GM23248 (cell line): ENCODE results near the gene RNF32. TPM values are rescaled to one million over a fixed set of nuclear protein-coding genes. Genes with fewer than 3 reads are reported as not detected.
A peak's percentile ranks its signal among the peaks of the same experiment; 100 is the strongest.

Experiments used
- DNase-seq: peaks from one replicate; pipeline ENCODE4 v3.0.0-alpha.2; 2015
- H2AFZ ChIP-seq: fragments of 200-600 bp; sonication (generic); 2 replicates; pipeline ENCODE4 v1.6.1; 2016; ENCODE audit warnings: antibody characterized with exemption
- H3F3A ChIP-seq: fragments of 200-600 bp; sonication (generic); 2 replicates; pipeline ENCODE4 v1.6.1; 2016; ENCODE audit warnings: mild to moderate bottlenecking, antibody characterized with exemption, mixed run types; ENCODE audit not compliant: insufficient read depth
- H3K27ac ChIP-seq: fragments of 200-600 bp; sonication (generic); 2 replicates; pipeline ENCODE4 v1.5.1; 2016; ENCODE audit warnings: mild to moderate bottlenecking
- H3K27me3 ChIP-seq: fragments of 200-600 bp; sonication (generic); replicated peaks from 2 replicates; pipeline ENCODE4 v1.6.1; 2016; ENCODE audit warnings: mild to moderate bottlenecking; ENCODE audit not compliant: insufficient read depth
- H3K36me3 ChIP-seq: fragments of 200-600 bp; sonication (generic); 2 replicates; pipeline ENCODE4 v1.6.1; 2016; ENCODE audit warnings: low read depth, mild to moderate bottlenecking
- H3K4me1 ChIP-seq: fragments of 200-600 bp; sonication (generic); 2 replicates; pipeline ENCODE4 v1.6.1; 2016; ENCODE audit warnings: mild to moderate bottlenecking; ENCODE audit not compliant: insufficient read depth
- H3K4me2 ChIP-seq: fragments of 200-600 bp; sonication (generic); one replicate; pipeline ENCODE4 v1.6.1; 2016; ENCODE audit warnings: mild to moderate bottlenecking; ENCODE audit not compliant: unreplicated experiment
- H3K4me3 ChIP-seq: fragments of 200-600 bp; sonication (generic); 2 replicates; pipeline ENCODE4 v1.5.1; 2016; ENCODE audit warnings: mild to moderate bottlenecking
- H3K79me2 ChIP-seq: fragments of 200-600 bp; sonication (generic); 2 replicates; pipeline ENCODE4 v1.6.1; 2016; ENCODE audit warnings: mild to moderate bottlenecking; ENCODE audit not compliant: insufficient read depth
- H3K9ac ChIP-seq: fragments of 200-600 bp; sonication (generic); 2 replicates; pipeline ENCODE4 v1.6.1; 2016; ENCODE audit warnings: mild to moderate bottlenecking
- H3K9me2 ChIP-seq: fragments of 200-600 bp; sonication (generic); 2 replicates; pipeline ENCODE4 v1.6.1; 2016; ENCODE audit warnings: mixed run types, mild to moderate bottlenecking, moderate library complexity; ENCODE audit not compliant: insufficient read depth
- H3K9me3 ChIP-seq: fragments of 200-600 bp; sonication (generic); one replicate; pipeline ENCODE4 v1.6.1; 2017; ENCODE audit warnings: low read depth
- H4K20me1 ChIP-seq: fragments of 200-600 bp; sonication (generic); 2 replicates; pipeline ENCODE4 v1.6.0; 2016; ENCODE audit not compliant: insufficient read depth
- EZH2 ChIP-seq: fragments of 200-600 bp; sonication (generic); IDR thresholded peaks from 2 replicates; pipeline ENCODE4 v1.6.1; 2018; ENCODE audit warnings: antibody characterized with exemption, mild to moderate bottlenecking; ENCODE audit not compliant: insufficient read depth, poor library complexity, severe bottlenecking
- EZH2phosphoT487 ChIP-seq: fragments of 200-600 bp; sonication (generic); IDR thresholded peaks from 2 replicates; pipeline ENCODE4 v1.6.1; 2018; ENCODE audit warnings: antibody characterized with exemption, moderate library complexity, mild to moderate bottlenecking, low read depth; ENCODE audit not compliant: insufficient read depth
- WGBS, 2 experiments: methylation state at CpG; one replicate each; pipeline ENCODE4 v1.1.6; 2015 to 2017; ENCODE audit warnings: low lambda C conversion rate in 2 of 2, low coverage in 1 of 2; ENCODE audit errors: missing lambda C conversion rate in 2 of 2; 5-methylcytosine and 5-hydroxymethylcytosine counted together
- in situ Hi-C: fragments of 300-500 bp; cut with MboI; formaldehyde crosslinking; loops from 2 replicates; pipeline ENCODE4 v1.15.0; 2020
- polyA plus RNA-seq: library from polyadenylated mRNA; unstranded; fragments of >200 nt; fragmentation: Nextera tagmentation; extraction: Ambion mirVana; gene quantifications from 2 replicates; pipeline ENCODE4 v1.2.1, GENCODE V29; 2016
- total RNA-seq: library from RNA; depleted of rRNA; stranded (reverse); fragments of >200 nt; shearing (Covaris generic); gene quantifications from 2 replicates; pipeline ENCODE4 v1.2.3, GENCODE V29; 2014

The RNF32 gene
- total and polyA plus RNA-seq, 2 experiments from 2014 or later, result 1.1 to 2.4 TPM

DNA sequence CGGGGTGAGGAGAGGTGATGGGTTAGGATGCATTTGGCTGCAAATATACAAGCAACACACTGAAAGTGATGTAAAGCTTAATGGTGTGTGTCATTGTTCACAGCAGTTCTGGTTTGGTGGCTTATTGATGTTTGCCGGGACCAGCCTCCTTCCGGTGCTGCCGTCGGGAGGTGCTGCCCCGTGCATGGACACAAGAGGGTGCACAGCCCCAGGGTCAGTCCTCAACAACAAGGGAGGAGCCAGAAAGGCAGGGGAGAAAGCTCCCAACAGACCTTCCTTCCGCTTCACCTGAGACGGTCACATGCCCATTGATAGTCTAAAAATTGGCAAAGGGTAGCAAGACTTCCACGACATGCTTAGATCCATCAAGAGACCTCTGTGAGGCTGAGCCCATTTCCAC is 9.5 kb downstream of the RNF32 start:
- 60 to 63% methylated on average over 9 of the region's 9 CpGs for WGBS, 2 experiments
- Histone ChIP-seq H3K4me3 (no peak overlapping the region), H3K79me2 (no peaks in the 10 kb centered on the region), H4K20me1 (no peaks in the 10 kb centered on the region), H3K36me3 (no peaks in the 10 kb centered on the region), H3K9me2 (no peaks in the 10 kb centered on the region), H3K9ac (no peak overlapping the region), H3K27me3 (no peaks in the 10 kb centered on the region), H2AFZ (no peak overlapping the region), H3F3A (no peaks in the 10 kb centered on the region), H3K4me1 (0 out of 2 replicates have a peak, but pooled peaks cover 3% of the 10 kb centered on the region), H3K4me2 (no peak overlapping the region), H3K27ac (no peak overlapping the region), H3K9me3 (no peaks in the 10 kb centered on the region)
- DNase-seq, result peak; percentile 43
- TF ChIP-seq EZH2phosphoT487 (no peak), EZH2 (no peak)
- in situ Hi-C loops, result no loop called here

DNA sequence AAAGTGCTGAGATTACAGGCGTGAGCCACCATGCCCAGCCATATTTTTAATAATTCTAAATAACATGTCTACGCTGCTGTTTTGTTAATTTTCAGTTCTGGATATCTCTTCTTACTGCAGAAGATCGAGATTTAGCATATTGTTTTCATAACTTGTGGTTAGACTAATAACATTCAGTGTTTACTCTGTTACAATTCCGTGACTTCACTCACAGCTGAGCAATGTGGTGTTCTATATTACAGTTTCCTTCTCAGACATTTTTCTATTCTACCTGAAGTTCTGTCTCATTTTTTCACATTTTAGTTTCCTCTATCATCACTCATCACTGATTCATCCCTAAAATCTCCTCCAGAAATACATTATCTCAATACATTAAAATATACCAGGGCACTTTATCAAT is 10.9 kb downstream of the RNF32 start:
- in situ Hi-C loops, result no loop called here
- H4K20me1 ChIP-seq, result no peaks in the 10 kb centered on the region
- no peak overlapping the region for H3K4me3 ChIP-seq
- H3K36me3 ChIP-seq, result no peaks in the 10 kb centered on the region
- H3K9ac ChIP-seq, result no peak overlapping the region
- H3K27ac ChIP-seq, result no peak overlapping the region
- H3K4me1 ChIP-seq, result 0 out of 2 replicates have a peak, but pooled peaks cover 3% of the 10 kb centered on the region
- no peaks in the 10 kb centered on the region for H3F3A ChIP-seq
- no peak for TF ChIP-seq EZH2
- no peak for TF ChIP-seq EZH2phosphoT487
- no peak overlapping the region for H3K4me2 ChIP-seq
- H3K27me3 ChIP-seq, result no peaks in the 10 kb centered on the region
- no peaks in the 10 kb centered on the region for H3K79me2 ChIP-seq
- H3K9me2 ChIP-seq, result no peaks in the 10 kb centered on the region
- no peaks in the 10 kb centered on the region for H3K9me3 ChIP-seq
- peak; percentile 21 for DNase-seq
- peak overlapping the region; percentile 5; the same call in 1 of the 2 replicates for H2AFZ ChIP-seq
- WGBS, 2 experiments, result 10 to 20% methylated on average over 4 of the region's 4 CpGs

DNA sequence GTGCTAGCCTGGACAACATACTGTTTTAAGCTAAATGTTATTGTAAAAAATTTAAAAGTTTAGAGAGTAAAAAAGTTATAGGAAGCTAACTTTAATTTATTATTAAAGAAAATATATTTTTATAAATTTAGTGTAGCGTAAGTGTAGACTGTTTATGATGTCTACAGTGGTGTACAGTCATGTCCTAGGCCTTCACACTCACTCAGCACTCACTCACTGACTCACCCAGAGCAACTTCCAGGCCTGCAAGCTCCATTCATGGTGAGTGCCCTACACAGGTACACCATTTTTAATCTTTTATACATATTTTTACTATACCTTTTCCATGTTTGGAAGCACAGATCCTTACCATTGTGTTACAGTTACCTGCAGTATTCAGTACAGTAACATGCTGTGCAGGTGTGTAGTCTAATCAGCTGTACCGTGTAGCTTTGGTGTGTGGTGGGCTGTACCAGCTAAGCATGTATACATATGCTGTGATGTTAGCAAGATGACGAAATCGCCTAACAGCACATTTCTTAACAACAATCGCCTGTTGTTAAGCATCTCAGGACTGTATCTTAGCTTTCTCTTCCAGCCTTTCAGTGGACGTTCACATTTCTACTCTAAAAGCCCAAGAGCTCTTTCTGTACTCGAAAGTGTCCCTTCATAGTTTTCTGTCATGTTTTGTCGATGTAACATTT is 12.5 kb downstream of the RNF32 start:
- in situ Hi-C loops, result no loop called here
- H2AFZ ChIP-seq, result no peak overlapping the region
- H3K27ac ChIP-seq, result no peak overlapping the region
- no peak overlapping the region for H3K9ac ChIP-seq
- no peaks in the 10 kb centered on the region for H3F3A ChIP-seq
- no peaks in the 10 kb centered on the region for H4K20me1 ChIP-seq
- H3K9me3 ChIP-seq, result no peaks in the 10 kb centered on the region
- TF ChIP-seq EZH2phosphoT487 (no peak), EZH2 (no peak)
- no peak overlapping the region for H3K4me3 ChIP-seq
- H3K79me2 ChIP-seq, result no peaks in the 10 kb centered on the region
- no peaks in the 10 kb centered on the region for H3K27me3 ChIP-seq
- peak; percentile 35 for DNase-seq
- no peaks in the 10 kb centered on the region for H3K9me2 ChIP-seq
- WGBS, 2 experiments, result 83% methylated on average over 8 of the region's 8 CpGs
- H3K36me3 ChIP-seq, result no peaks in the 10 kb centered on the region
- H3K4me1 ChIP-seq, result 0 out of 2 replicates have a peak, but pooled peaks cover 3% of the 10 kb centered on the region
- no peak overlapping the region for H3K4me2 ChIP-seq

DNA sequence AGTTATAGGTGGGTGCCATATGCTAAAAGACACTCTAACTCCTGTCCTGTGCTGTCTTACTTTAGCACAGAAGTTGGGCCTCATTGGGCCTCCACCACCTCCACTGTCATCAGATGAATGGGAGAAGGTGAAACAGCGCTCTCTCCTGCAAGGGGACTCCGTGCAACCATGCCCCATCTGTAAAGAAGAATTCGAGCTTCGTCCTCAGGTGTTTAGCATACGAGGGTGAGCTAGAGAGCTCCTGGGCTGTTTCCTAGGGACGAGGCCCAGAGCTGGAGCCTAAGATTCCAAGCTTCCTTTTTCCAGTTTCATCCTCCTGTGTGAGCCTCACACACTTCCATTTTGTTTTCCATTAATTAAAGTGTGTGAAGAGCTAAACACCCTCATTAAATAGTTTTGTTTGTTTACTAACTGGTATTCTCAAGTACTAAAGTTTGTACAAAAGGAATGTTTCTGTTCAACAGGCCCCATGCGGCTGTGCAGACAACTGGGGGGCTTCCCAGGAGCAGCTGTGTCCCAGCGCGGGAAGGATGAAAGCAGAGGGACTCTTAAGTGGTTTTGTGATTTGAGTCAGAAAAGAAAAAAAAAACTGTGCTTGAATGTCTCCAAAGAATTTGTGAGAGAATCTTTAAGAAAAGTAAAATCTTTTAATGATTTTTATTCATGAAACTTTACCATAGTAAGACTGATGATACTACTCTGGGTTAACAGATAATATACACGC is 14.1 kb downstream of the RNF32 start:
- no peak for DNase-seq
- Histone ChIP-seq H3K79me2 (no peaks in the 10 kb centered on the region), H2AFZ (no peak overlapping the region), H3K4me3 (no peak overlapping the region), H3K9me2 (no peaks in the 10 kb centered on the region), H3K4me1 (0 out of 2 replicates have a peak, but pooled peaks cover 3% of the 10 kb centered on the region), H3K9me3 (no peaks in the 10 kb centered on the region), H3K9ac (no peak overlapping the region), H3K27ac (no peak overlapping the region), H4K20me1 (no peaks in the 10 kb centered on the region), H3F3A (no peaks in the 10 kb centered on the region), H3K36me3 (no peaks in the 10 kb centered on the region), H3K27me3 (no peaks in the 10 kb centered on the region), H3K4me2 (no peak overlapping the region)
- in situ Hi-C loops, result no loop called here
- 52 to 54% methylated on average over 10 of the region's 10 CpGs for WGBS, 2 experiments
- no peak for TF ChIP-seq EZH2
- no peak for TF ChIP-seq EZH2phosphoT487
